Glutamatergic neuron (in vitro differentiated cells): ENCODE results near the gene BMP8B. TPM values are rescaled to one million over a fixed set of nuclear protein-coding genes. Genes with fewer than 3 reads are reported as not detected.

ENCODE experiments used
- DNase-seq: peaks from one replicate; pipeline ENCODE4 v3.0.0; 2022
- H3K27ac Mint-ChIP-seq: one replicate; pipeline ENCODE4 v1.8.0; 2020; ENCODE audit warnings: mild to moderate bottlenecking, mixed read lengths, inconsistent platforms; ENCODE audit not compliant: unreplicated experiment
- H3K27me3 Mint-ChIP-seq: one replicate; pipeline ENCODE4 v1.8.0; 2020; ENCODE audit warnings: mild to moderate bottlenecking, moderate library complexity, mixed read lengths, inconsistent platforms; ENCODE audit not compliant: unreplicated experiment
- H3K36me3 Mint-ChIP-seq: one replicate; pipeline ENCODE4 v1.8.0; 2020; ENCODE audit warnings: mild to moderate bottlenecking, mixed read lengths, inconsistent platforms; ENCODE audit not compliant: unreplicated experiment
- H3K4me1 Mint-ChIP-seq: one replicate; pipeline ENCODE4 v1.8.0; 2020; ENCODE audit warnings: mild to moderate bottlenecking, low read depth, mixed read lengths, inconsistent platforms; ENCODE audit not compliant: unreplicated experiment
- H3K4me3 Mint-ChIP-seq: one replicate; pipeline ENCODE4 v1.8.0; 2020; ENCODE audit warnings: mild to moderate bottlenecking, mixed read lengths, inconsistent platforms; ENCODE audit not compliant: unreplicated experiment
- H3K9me3 Mint-ChIP-seq: one replicate; pipeline ENCODE4 v1.8.0; 2020; ENCODE audit warnings: mild to moderate bottlenecking, moderate library complexity, mixed read lengths, inconsistent platforms; ENCODE audit not compliant: unreplicated experiment
- CTCF ChIP-seq: fragments of 200-600 bp; sonication (generic); IDR thresholded peaks from one replicate; pipeline ENCODE4 v1.5.0; 2021; ENCODE audit not compliant: partially characterized antibody, unreplicated experiment
- total RNA-seq: library from RNA; stranded (reverse); fragmentation: NEBNext Ultra II Directional; extraction: Animal tissue kit (Norgen Biotek cat#: 25700); gene quantifications from one replicate; pipeline ENCODE4 v1.2.1, GENCODE V29; 2021; ENCODE audit not compliant: unreplicated experiment

The BMP8B gene
- total RNA-seq, 1 donor from 2014 or later: 0.12 TPM

GRCh38 chr1:39707506-39707905 is 81.2 kb downstream of the BMP8B start:
- Mint-ChIP-seq H3K9me3 (peaks cover 2% of the 10 kb centered on the region), H3K27ac (no peak overlapping the region), H3K4me1 (no peaks in the 10 kb centered on the region), H3K4me3 (no peak overlapping the region), H3K27me3 (peaks cover 32% of the 10 kb centered on the region), H3K36me3 (no peaks in the 10 kb centered on the region)
- DNase-seq: no peak
- no peak for TF ChIP-seq CTCF

Other genes starting within 250 kb of the BMP8B start
- gene PABPC4, start 212.1 kb downstream of the BMP8B start, total RNA-seq: 131 TPM
- gene HEYL, start 149.2 kb downstream of the BMP8B start, total RNA-seq: 9.0 TPM
- not detected for gene NT5C1A, start 116.8 kb downstream of the BMP8B start, total RNA-seq
- gene HPCAL4, start 97.4 kb downstream of the BMP8B start, total RNA-seq: not detected
- gene PPIE, start 50.0 kb downstream of the BMP8B start, total RNA-seq: 28.8 TPM
- gene OXCT2, start 17.5 kb downstream of the BMP8B start, total RNA-seq: 0.37 TPM
- 35.5 TPM for gene TRIT1, start 94.6 kb upstream of the BMP8B start, total RNA-seq
- gene MYCL, start 113.1 kb upstream of the BMP8B start, total RNA-seq: 97.7 TPM
- 5.6 TPM for gene MFSD2A, start 166.3 kb upstream of the BMP8B start, total RNA-seq